Liver (tissue), 9 donors: ENCODE results near the gene GRXCR2. TPM values are rescaled to one million over a fixed set of nuclear protein-coding genes. Genes with fewer than 3 reads are reported as not detected.

Experiments
- DNase-seq: peaks from one replicate; pipeline ENCODE4 v3.0.0-alpha.2; 2017; ENCODE audit warnings: low spot score
- H3K27ac ChIP-seq, 2 donors: one replicate each; pipeline ENCODE4 v1.7.0; 2013; ENCODE audit warnings: inconsistent platforms in 2 of 2, low read length in 2 of 2, control low read depth in 1 of 2, low read depth in 1 of 2, mild to moderate bottlenecking in 1 of 2
- H3K27me3 ChIP-seq, 4 donors: one replicate each; pipeline versions ENCODE4 v1.6.1 to v1.7.0; 2013; ENCODE audit warnings: low read length in 3 of 4, inconsistent platforms in 1 of 4, mild to moderate bottlenecking in 1 of 4, moderate library complexity in 1 of 4; ENCODE audit not compliant: control insufficient read depth in 4 of 4, insufficient read depth in 4 of 4
- H3K36me3 ChIP-seq, 4 donors: one replicate each; pipeline versions ENCODE4 v1.6.1 to v1.7.0; 2013; ENCODE audit warnings: low read length in 3 of 4, mild to moderate bottlenecking in 3 of 4, low read depth in 1 of 4, moderate library complexity in 1 of 4; ENCODE audit not compliant: control insufficient read depth in 4 of 4, insufficient read depth in 3 of 4
- H3K4me1 ChIP-seq, 4 donors: one replicate each; pipeline versions ENCODE4 v1.6.1 to v1.7.0; 2013; ENCODE audit warnings: low read length in 3 of 4, mild to moderate bottlenecking in 3 of 4, moderate library complexity in 1 of 4; ENCODE audit not compliant: control insufficient read depth in 4 of 4, insufficient read depth in 4 of 4
- H3K4me3 ChIP-seq, 3 donors: one replicate each; pipeline versions ENCODE4 v1.6.1 to v1.7.0; 2013; ENCODE audit warnings: low read length in 3 of 3, control low read depth in 1 of 3, low read depth in 1 of 3, mild to moderate bottlenecking in 1 of 3
- H3K9ac ChIP-seq, 2 donors: one replicate each; pipeline ENCODE4 v1.7.0; 2013; ENCODE audit warnings: low read length in 2 of 2, mild to moderate bottlenecking in 2 of 2, moderate library complexity in 2 of 2, control low read depth in 1 of 2, low read depth in 1 of 2
- H3K9me3 ChIP-seq, 4 donors: one replicate each; pipeline versions ENCODE4 v1.6.1 to v1.7.0; 2013; ENCODE audit warnings: low read length in 3 of 4; ENCODE audit not compliant: control insufficient read depth in 4 of 4
- FOXA2 ChIP-seq: IDR thresholded peaks from 2 replicates; pipeline ENCODE4 v1.6.1; 2016; ENCODE audit warnings: antibody characterized with exemption
- GABPA ChIP-seq, 2 donors: IDR thresholded peaks in 1 of 2; conservative IDR thresholded peaks in 1 of 2; 2 replicates each; pipeline ENCODE4 v1.6.1; 2016; ENCODE audit warnings: antibody characterized with exemption in 2 of 2, mild to moderate bottlenecking in 1 of 2, moderate library complexity in 1 of 2
- HNF4A ChIP-seq, 2 donors: conservative IDR thresholded peaks; 2 replicates each; pipeline ENCODE4 v1.6.1; 2016; ENCODE audit warnings: antibody characterized with exemption in 2 of 2, mild to moderate bottlenecking in 2 of 2
- HNF4G ChIP-seq: IDR thresholded peaks from 2 replicates; pipeline ENCODE4 v1.6.1; 2016; ENCODE audit warnings: antibody characterized with exemption
- JUND ChIP-seq, 2 donors: IDR thresholded peaks; 2 replicates each; pipeline ENCODE4 v1.6.1; 2016; ENCODE audit warnings: antibody characterized with exemption in 2 of 2
- NR2F2 ChIP-seq: IDR thresholded peaks from 2 replicates; pipeline ENCODE4 v1.6.1; 2016; ENCODE audit warnings: antibody characterized with exemption
- RXRA ChIP-seq, 2 donors: IDR thresholded peaks; 2 replicates each; pipeline ENCODE4 v1.6.1; 2017 to 2018; ENCODE audit warnings: antibody characterized with exemption in 2 of 2, mild to moderate bottlenecking in 1 of 2
- SP1 ChIP-seq: IDR thresholded peaks from 2 replicates; pipeline ENCODE4 v1.6.1; 2018; ENCODE audit warnings: antibody characterized with exemption, mild to moderate bottlenecking
- TAF1 ChIP-seq: conservative IDR thresholded peaks from 2 replicates; pipeline ENCODE4 v1.6.1; 2016; ENCODE audit warnings: antibody characterized with exemption, mild to moderate bottlenecking
- YY1 ChIP-seq: IDR thresholded peaks from 2 replicates; pipeline ENCODE4 v1.6.1; 2016; ENCODE audit warnings: antibody characterized with exemption, mild to moderate bottlenecking
- WGBS: extraction: QIAGEN DNeasy Blood & Tissue Kit; methylation state at CpG from one replicate; pipeline ENCODE4 v1.1.7; 2013; 5-methylcytosine and 5-hydroxymethylcytosine counted together
- polyA plus RNA-seq, 2 donors: library from polyadenylated mRNA; stranded (reverse) in 1 of 2; unstranded in 1 of 2; fragments of 200-250 nt in 1 of 2; fragments of >200 nt in 1 of 2; fragmentation: Nextera tagmentation in 1 of 2; extraction: Ambion mirVana in 1 of 2; gene quantifications; one replicate each; pipeline versions ENCODE4 v1.2.1 to v1.2.3, GENCODE V29; 2013 to 2015
- total RNA-seq, 2 donors: library from RNA; depleted of rRNA; stranded (reverse); fragments of >200 nt; gene quantifications; one replicate each; pipeline ENCODE4 v1.2.3, GENCODE V29; 2014
- TF ChIP-seq, protein P1 (sequence below): IDR thresholded peaks from 2 replicates; pipeline ENCODE4 v1.6.1; 2016; ENCODE audit warnings: antibody characterized with exemption
- TF ChIP-seq, protein P2 (sequence below): IDR thresholded peaks from 2 replicates; pipeline ENCODE4 v1.6.1; 2016; ENCODE audit warnings: antibody characterized with exemption
- TF ChIP-seq, protein P3 (sequence below): IDR thresholded peaks from 2 replicates; pipeline ENCODE4 v1.6.1; 2016; ENCODE audit warnings: antibody characterized with exemption, mild to moderate bottlenecking
- TF ChIP-seq, protein P4 (sequence below): fragments of 150-350 bp; IDR thresholded peaks from 2 replicates; pipeline ENCODE4 v1.5.1; 2017; ENCODE audit warnings: improper control_type of control experiment, low read depth, low read length; ENCODE audit not compliant: missing input control
- donor health status: healthy.
- donor health status: healthy.
- donor health status: healthy.
- donor health status: healthy.
- donor health status: healthy.

GRXCR2 gene, protein sequence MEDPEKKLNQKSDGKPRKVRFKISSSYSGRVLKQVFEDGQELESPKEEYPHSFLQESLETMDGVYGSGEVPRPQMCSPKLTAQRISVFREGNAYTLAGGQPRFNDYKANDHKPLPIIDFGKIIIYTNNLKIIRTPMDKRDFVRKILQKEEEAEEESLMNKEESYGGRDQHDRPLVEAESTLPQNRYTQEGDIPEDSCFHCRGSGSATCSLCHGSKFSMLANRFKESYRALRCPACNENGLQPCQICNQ
- total RNA-seq (not detected), polyA plus RNA-seq (not detected)

DNA sequence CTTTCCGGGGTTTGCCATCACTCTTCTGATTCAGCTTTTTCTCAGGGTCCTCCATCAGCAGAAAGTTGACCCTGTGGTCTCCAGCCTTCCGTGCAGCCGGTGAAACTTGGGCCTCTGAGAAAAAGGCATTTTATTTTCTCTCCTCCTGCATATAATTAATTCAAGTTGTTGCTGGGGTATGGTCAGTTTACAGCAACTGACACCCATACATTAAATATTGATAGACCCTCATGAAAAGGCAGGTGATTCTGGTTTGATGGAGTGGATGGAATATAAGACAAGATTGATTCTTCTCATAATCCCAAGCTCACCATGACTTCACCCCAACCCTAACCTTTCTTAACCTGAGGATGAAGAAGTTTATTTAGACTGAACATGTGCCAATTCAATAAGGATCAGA lies at the start of gene GRXCR2:
TSS of gene GRXCR2 (minus strand) at position 101 of the 400 bp plus-strand sequence. CDS start at position 55, 46 bp downstream.
- WGBS, result 78% methylated on average over 3 of the region's 3 CpGs

DNA sequence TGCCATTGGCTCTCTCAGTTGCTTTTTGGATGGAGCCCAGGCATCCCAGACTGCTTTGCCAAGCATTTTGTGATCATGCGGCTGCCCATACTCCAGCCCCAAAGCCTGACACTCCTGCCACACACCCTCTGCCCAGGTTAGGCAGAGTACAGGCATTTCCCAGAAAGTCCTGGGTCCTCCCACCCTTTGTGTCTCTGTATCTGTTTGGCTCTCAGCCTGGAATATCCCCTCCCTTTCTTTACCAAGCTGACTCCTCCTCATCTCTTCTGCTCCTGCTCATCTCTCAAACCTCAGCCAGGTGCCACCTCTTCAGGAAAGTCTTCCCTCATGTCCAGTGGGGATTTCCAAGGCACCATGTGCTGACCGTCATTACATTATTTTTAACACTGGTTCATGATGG lies 49.2 kb upstream of the GRXCR2 start:
- H3K27ac ChIP-seq, result no peak overlapping the region
- no peak for DNase-seq

More for the DNA sequence above, at the start of gene GRXCR2:
- TF ChIP-seq JUND (IDR thresholded peaks at IDR 0.05) (no peak), GABPA (IDR thresholded peaks at IDR 0.05 in 1 of 2, conservative IDR thresholded peaks at IDR 0.05 in 1 of 2) (no peak), HNF4G (no peak), NR2F2 (no peak), FOXA2 (no peak)
- H3K9me3 ChIP-seq, result no peaks in the 10 kb centered on the region
- H3K27me3 ChIP-seq, result no peaks in the 10 kb centered on the region
- no peaks in the 10 kb centered on the region for H3K36me3 ChIP-seq
- H3K4me3 ChIP-seq, result no peak within 1 kb of the TSS
- H3K4me1 ChIP-seq, result no peaks in the 10 kb centered on the region
- no peak within 1 kb of the TSS for H3K27ac ChIP-seq
- H3K9ac ChIP-seq, result no peak within 1 kb of the TSS
- DNase-seq, result no peak

DNA sequence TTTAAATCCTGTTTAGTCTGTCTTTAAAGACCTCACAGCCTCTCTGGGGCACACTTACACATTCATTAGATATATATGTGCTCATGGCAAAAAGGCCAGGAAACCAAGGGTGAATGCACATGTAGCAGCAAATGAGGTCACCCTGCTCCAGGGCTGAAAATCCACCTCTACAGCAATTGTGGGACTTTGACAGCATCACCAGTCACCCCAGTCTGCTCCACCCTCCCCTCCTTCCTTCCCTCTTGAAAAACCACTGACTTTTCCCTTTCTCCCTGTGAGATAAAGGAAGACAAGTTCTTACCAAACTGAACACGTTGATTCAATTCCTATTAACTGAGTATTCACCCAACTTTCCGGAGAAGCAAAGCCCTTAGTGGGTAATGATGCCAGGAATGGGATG lies 48.4 kb upstream of the GRXCR2 start:
- Histone ChIP-seq H3K4me1 (no peaks in the 10 kb centered on the region), H3K9ac (no peak overlapping the region), H3K9me3 (no peaks in the 10 kb centered on the region), H3K4me3 (no peak overlapping the region), H3K27me3 (no peaks in the 10 kb centered on the region), H3K27ac (no peak overlapping the region), H3K36me3 (no peaks in the 10 kb centered on the region)
- WGBS, result 86% methylated on average over 2 of the region's 2 CpGs
- DNase-seq, result no peak
- TF ChIP-seq, protein P1, sequence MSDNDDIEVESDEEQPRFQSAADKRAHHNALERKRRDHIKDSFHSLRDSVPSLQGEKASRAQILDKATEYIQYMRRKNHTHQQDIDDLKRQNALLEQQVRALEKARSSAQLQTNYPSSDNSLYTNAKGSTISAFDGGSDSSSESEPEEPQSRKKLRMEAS, result no peak
- TF ChIP-seq, protein P2, sequence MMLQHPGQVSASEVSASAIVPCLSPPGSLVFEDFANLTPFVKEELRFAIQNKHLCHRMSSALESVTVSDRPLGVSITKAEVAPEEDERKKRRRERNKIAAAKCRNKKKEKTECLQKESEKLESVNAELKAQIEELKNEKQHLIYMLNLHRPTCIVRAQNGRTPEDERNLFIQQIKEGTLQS, result no peak
- TF ChIP-seq YY1, result no peak
- TF ChIP-seq SP1, result no peak
- no peak for TF ChIP-seq HNF4G
- TF ChIP-seq TAF1, result no peak
- TF ChIP-seq, protein P3, sequence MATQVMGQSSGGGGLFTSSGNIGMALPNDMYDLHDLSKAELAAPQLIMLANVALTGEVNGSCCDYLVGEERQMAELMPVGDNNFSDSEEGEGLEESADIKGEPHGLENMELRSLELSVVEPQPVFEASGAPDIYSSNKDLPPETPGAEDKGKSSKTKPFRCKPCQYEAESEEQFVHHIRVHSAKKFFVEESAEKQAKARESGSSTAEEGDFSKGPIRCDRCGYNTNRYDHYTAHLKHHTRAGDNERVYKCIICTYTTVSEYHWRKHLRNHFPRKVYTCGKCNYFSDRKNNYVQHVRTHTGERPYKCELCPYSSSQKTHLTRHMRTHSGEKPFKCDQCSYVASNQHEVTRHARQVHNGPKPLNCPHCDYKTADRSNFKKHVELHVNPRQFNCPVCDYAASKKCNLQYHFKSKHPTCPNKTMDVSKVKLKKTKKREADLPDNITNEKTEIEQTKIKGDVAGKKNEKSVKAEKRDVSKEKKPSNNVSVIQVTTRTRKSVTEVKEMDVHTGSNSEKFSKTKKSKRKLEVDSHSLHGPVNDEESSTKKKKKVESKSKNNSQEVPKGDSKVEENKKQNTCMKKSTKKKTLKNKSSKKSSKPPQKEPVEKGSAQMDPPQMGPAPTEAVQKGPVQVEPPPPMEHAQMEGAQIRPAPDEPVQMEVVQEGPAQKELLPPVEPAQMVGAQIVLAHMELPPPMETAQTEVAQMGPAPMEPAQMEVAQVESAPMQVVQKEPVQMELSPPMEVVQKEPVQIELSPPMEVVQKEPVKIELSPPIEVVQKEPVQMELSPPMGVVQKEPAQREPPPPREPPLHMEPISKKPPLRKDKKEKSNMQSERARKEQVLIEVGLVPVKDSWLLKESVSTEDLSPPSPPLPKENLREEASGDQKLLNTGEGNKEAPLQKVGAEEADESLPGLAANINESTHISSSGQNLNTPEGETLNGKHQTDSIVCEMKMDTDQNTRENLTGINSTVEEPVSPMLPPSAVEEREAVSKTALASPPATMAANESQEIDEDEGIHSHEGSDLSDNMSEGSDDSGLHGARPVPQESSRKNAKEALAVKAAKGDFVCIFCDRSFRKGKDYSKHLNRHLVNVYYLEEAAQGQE, result no peak
- no peak for TF ChIP-seq GABPA (IDR thresholded peaks at IDR 0.05 in 1 of 2, conservative IDR thresholded peaks at IDR 0.05 in 1 of 2)
- TF ChIP-seq NR2F2, result no peak
- no peak for TF ChIP-seq FOXA2
- no peak for TF ChIP-seq HNF4A (conservative IDR thresholded peaks at IDR 0.05)

More for the DNA sequence above, 49.2 kb upstream of the GRXCR2 start:
- Histone ChIP-seq H3K27me3 (no peaks in the 10 kb centered on the region), H3K4me3 (no peak overlapping the region), H3K9me3 (no peaks in the 10 kb centered on the region), H3K36me3 (no peaks in the 10 kb centered on the region), H3K4me1 (no peaks in the 10 kb centered on the region), H3K9ac (no peak overlapping the region)
- TF ChIP-seq HNF4A (conservative IDR thresholded peaks at IDR 0.05), result peak in 1 of 2 donors; percentile 17
- TF ChIP-seq, protein P3, result no peak
- TF ChIP-seq RXRA (IDR thresholded peaks at IDR 0.05), result peak in 1 of 2 donors; percentile 29
- TF ChIP-seq NR2F2, result no peak
- TF ChIP-seq, protein P4, sequence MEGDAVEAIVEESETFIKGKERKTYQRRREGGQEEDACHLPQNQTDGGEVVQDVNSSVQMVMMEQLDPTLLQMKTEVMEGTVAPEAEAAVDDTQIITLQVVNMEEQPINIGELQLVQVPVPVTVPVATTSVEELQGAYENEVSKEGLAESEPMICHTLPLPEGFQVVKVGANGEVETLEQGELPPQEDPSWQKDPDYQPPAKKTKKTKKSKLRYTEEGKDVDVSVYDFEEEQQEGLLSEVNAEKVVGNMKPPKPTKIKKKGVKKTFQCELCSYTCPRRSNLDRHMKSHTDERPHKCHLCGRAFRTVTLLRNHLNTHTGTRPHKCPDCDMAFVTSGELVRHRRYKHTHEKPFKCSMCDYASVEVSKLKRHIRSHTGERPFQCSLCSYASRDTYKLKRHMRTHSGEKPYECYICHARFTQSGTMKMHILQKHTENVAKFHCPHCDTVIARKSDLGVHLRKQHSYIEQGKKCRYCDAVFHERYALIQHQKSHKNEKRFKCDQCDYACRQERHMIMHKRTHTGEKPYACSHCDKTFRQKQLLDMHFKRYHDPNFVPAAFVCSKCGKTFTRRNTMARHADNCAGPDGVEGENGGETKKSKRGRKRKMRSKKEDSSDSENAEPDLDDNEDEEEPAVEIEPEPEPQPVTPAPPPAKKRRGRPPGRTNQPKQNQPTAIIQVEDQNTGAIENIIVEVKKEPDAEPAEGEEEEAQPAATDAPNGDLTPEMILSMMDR, result no peak
- WGBS, result 77% methylated on average over 2 of the region's 2 CpGs
